GM18951 (cell line): ENCODE measurements around the gene CNOT1.

ENCODE experiments used
- POLR2A ChIP-seq: IDR thresholded peaks from 4 replicates; pipeline ENCODE4 v1.6.1; 2011; ENCODE audit warnings: mild to moderate bottlenecking; ENCODE audit not compliant: insufficient read length, insufficient read depth; ENCODE audit errors: extremely low read depth
- in situ Hi-C: fragments of 300-500 bp; cut with MboI; formaldehyde crosslinking; loops from one replicate; pipeline ENCODE4 v1.12.0; 2022; ENCODE audit warnings: low sequenced_read_pairs, mixed read lengths, inconsistent platforms; ENCODE audit not compliant: unreplicated experiment

Gene CNOT1

GRCh38 chr16:58537124-58537906 is 92.3 kb downstream of the CNOT1 start:
- in situ Hi-C loops = no loop called here
- no peak for TF ChIP-seq POLR2A

GRCh38 chr16:58536278-58536677 is 93.3 kb downstream of the CNOT1 start:
- in situ Hi-C loops = no loop called here
- no peak for TF ChIP-seq POLR2A

- TF ChIP-seq POLR2A = no peak
- in situ Hi-C loops = no loop called here
Observed at GRCh38 chr16:58535100-58535499, 94.5 kb downstream of the CNOT1 start.

GRCh38 chr16:58533751-58534470 is 95.7 kb downstream of the CNOT1 start:
- in situ Hi-C loops = no loop called here
- TF ChIP-seq POLR2A = no peak

GRCh38 chr16:58532414-58532813 is 97.2 kb downstream of the CNOT1 start:
- in situ Hi-C loops = no loop called here
- TF ChIP-seq POLR2A = no peak

- in situ Hi-C loops = no loop called here
- TF ChIP-seq POLR2A = no peak
Observed at GRCh38 chr16:58530179-58530578, 99.4 kb downstream of the CNOT1 start.

GRCh38 chr16:58519707-58520106 is 109.9 kb downstream of the CNOT1 start:
- in situ Hi-C loops = no loop called here
- no peak for TF ChIP-seq POLR2A

- TF ChIP-seq POLR2A = no peak
- in situ Hi-C loops = no loop called here
Observed at GRCh38 chr16:58518980-58519368, 110.7 kb downstream of the CNOT1 start.

GRCh38 chr16:58518083-58518979 is 111.3 kb downstream of the CNOT1 start:
- TF ChIP-seq POLR2A = no peak
- in situ Hi-C loops = no loop called here

- in situ Hi-C loops = no loop called here
Observed at GRCh38 chr16:58516768-58517107, 112.9 kb downstream of the CNOT1 start.

GRCh38 chr16:58515871-58516767 is 113.5 kb downstream of the CNOT1 start:
- peak; percentile 40 for TF ChIP-seq POLR2A
- in situ Hi-C loops = no loop called here

More at GRCh38 chr16:58516768-58517107, 112.9 kb downstream of the CNOT1 start:
- TF ChIP-seq POLR2A = no peak

GRCh38 chr16:58515125-58515870 is 114.3 kb downstream of the CNOT1 start, which contains the start of gene SETD6:
Gene SETD6 (plus strand): TSS chr16:58515517. CDS start chr16:58515538, 21 bp downstream.
- in situ Hi-C loops = no loop called here

More at GRCh38 chr16:58515125-58515870, 114.3 kb downstream of the CNOT1 start, which contains the start of gene SETD6:
- peak; percentile 53 for TF ChIP-seq POLR2A
